ENCODE results near the gene GLB1L. TPM values are rescaled to one million over a fixed set of nuclear protein-coding genes. Genes with fewer than 3 reads are reported as not detected.
A peak's percentile ranks its signal among the peaks of the same experiment; 100 is the strongest.

The GLB1L gene
- total RNA-seq, 4 donors from 2014 or later, result 2.5 to 9.8 (median 5.4) TPM

- WGBS, result 83% methylated on average over 3 of the region's 3 CpGs
- peaks cover 57% of the 10 kb centered on the region for H3K36me3 ChIP-seq
- TF ChIP-seq CTCF (IDR thresholded peaks at IDR 0.05) (no peak), POLR2AphosphoS5 (IDR thresholded peaks at IDR 0.05) (no peak), POLR2A (IDR thresholded peaks at IDR 0.05) (no peak), EP300 (IDR thresholded peaks at IDR 0.05) (no peak)
- H3K4me1 ChIP-seq, result peaks cover 23% of the 10 kb centered on the region
- H3K27me3 ChIP-seq, result no peaks in the 10 kb centered on the region
- H3K9me3 ChIP-seq, result no peaks in the 10 kb centered on the region
- H3K4me3 ChIP-seq, result no peak overlapping the region
- no peak overlapping the region for H3K27ac ChIP-seq
- no peak for DNase-seq (ENCODE audit: low spot score in 2 of 2)
Measured at GRCh38 chr2:219225350-219225749, 19.9 kb downstream of the GLB1L start.

- WGBS, result 86% methylated on average over 24 of the region's 31 CpGs
- Histone ChIP-seq H3K27me3 (no peaks in the 10 kb centered on the region), H3K27ac (no peak overlapping the region), H3K4me1 (peaks cover 30% of the 10 kb centered on the region), H3K4me3 (no peak overlapping the region), H3K36me3 (peaks cover 61% of the 10 kb centered on the region), H3K9me3 (no peaks in the 10 kb centered on the region)
- TF ChIP-seq CTCF (IDR thresholded peaks at IDR 0.05) (no peak), POLR2A (IDR thresholded peaks at IDR 0.05) (no peak), POLR2AphosphoS5 (IDR thresholded peaks at IDR 0.05) (no peak), EP300 (IDR thresholded peaks at IDR 0.05) (no peak)
- no peak for DNase-seq (ENCODE audit: low spot score in 2 of 2)
Measured at GRCh38 chr2:219223831-219224610, 21.2 kb downstream of the GLB1L start.

GRCh38 chr2:219221957-219222518 is 23.2 kb downstream of the GLB1L start:
- WGBS, result 90% methylated on average over 9 of the region's 16 CpGs
- DNase-seq (ENCODE audit: low spot score in 2 of 2), result no peak
- Histone ChIP-seq H3K36me3 (peaks cover 61% of the 10 kb centered on the region), H3K4me1 (peaks cover 31% of the 10 kb centered on the region), H3K27ac (no peak overlapping the region), H3K4me3 (no peak overlapping the region), H3K27me3 (no peaks in the 10 kb centered on the region), H3K9me3 (no peaks in the 10 kb centered on the region)
- TF ChIP-seq EP300 (IDR thresholded peaks at IDR 0.05) (no peak), CTCF (IDR thresholded peaks at IDR 0.05) (no peak), POLR2AphosphoS5 (IDR thresholded peaks at IDR 0.05) (no peak), POLR2A (IDR thresholded peaks at IDR 0.05) (no peak)

GRCh38 chr2:219220652-219221402 is 24.4 kb downstream of the GLB1L start:
- TF ChIP-seq POLR2AphosphoS5 (IDR thresholded peaks at IDR 0.05) (no peak), EP300 (IDR thresholded peaks at IDR 0.05) (no peak), POLR2A (IDR thresholded peaks at IDR 0.05) (no peak), CTCF (IDR thresholded peaks at IDR 0.05) (no peak)
- DNase-seq (ENCODE audit: low spot score in 2 of 2), result peak in 1 of 2 donors; percentile 72
- H3K36me3 ChIP-seq, result peaks cover 66% of the 10 kb centered on the region
- peaks cover 35% of the 10 kb centered on the region for H3K4me1 ChIP-seq
- H3K27ac ChIP-seq, result no peak overlapping the region
- H3K4me3 ChIP-seq, result no peak overlapping the region
- H3K9me3 ChIP-seq, result no peaks in the 10 kb centered on the region
- WGBS, result 89% methylated on average over 16 of the region's 19 CpGs
- H3K27me3 ChIP-seq, result no peaks in the 10 kb centered on the region

All from suprapubic skin (tissue), 4 donors.